DMS79 (cell line): ENCODE results near the gene TAPT1.
"Not testable (repeated sequence)": the region's sequence is repeated elsewhere in the genome, so short reads cannot be mapped to it uniquely, and the experiment has no call there.

Experiments
- DNase-seq: peaks from one replicate; lab custom pipeline; 2025; lab: John Stamatoyannopoulos, UW

Gene TAPT1

DNA sequence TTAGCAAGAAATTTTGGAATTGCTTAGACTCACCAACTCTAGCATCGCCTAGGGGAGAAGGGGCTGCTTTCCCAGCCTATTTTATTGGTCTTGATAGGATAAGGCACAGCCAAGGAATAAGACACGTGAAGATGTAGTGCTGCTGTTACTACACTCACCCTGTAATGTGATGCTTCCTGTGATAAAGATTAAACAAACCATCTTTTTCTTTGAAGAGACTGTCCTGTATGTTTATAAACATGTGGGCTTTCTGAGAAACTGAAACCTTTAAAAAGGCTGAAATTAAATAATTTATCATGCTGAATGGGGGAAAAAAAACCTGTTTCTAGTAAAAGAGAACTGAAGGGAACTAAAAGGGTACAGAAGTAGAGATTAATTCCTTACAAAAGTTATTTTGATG lies 13.2 kb downstream of the TAPT1 start:
- no peak for DNase-seq

DNA sequence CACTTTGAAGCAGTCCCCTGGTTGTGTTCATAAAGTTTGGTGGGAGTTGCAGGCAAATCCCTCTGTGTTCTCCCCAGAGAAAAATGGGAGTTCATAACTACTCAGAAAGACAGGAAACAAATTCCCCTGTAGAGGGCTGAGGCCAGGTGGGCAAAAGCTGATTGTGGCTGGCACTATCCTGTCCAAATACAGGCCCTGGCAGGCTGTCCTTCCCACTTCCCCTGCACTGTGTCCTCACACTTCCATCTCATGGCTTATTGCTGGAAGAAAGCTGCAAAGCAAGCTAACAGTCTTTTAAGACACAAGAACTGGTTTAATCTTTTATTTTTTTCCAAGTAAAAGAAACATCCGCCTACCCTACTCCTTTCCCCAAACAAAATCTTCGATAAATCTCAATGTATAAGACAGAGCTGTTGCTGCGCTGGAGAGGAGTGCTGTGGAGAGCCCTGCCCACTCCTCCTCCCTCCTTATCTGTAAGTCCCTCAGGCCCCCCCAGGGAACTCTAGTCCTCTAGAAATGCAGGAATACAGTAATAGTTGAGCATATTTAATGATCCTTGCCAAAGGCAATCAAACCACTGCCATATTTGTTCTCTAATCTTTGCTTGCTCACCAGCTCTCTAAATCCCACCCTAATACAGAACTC lies 14.0 kb downstream of the TAPT1 start:
- no peak for DNase-seq

DNA sequence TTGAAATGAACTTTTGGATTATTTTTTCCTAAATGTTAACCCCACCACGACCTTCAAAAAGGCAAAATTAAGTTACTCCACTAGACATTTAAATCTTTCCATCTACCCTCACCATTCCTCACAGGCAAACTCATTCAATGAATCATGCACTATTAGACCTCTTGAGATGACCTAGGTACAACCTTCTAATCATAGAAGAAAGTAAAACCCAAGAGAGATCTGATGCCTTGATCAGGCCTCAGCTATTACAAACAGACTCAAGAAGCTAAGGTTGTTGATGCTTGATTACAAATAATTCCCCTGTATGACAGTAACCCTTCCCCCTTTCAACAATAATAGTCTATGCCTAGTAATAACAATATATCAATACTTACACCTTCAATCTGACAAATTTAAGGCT lies 18.9 kb downstream of the TAPT1 start:
- DNase-seq: no peak

DNA sequence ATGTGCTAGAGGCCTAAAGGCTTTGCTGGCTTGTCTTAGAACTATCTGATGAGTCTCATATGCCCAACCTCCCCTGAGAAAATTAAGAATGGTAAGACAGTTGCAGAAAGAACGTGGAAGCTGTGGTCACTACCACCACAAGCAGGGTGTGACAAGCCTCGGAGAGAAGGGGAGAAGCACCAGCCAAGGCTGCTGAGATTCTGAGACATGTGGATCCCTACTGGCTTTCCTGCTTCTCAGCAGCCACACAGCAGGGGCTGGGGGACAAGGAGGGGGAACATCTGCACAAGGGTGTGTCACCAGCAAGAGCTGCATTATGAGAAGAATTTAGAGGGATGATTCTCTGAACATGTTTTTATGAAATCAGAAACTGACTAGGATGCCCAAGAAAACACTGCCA lies 19.4 kb downstream of the TAPT1 start:
- DNase-seq: no peak

DNA sequence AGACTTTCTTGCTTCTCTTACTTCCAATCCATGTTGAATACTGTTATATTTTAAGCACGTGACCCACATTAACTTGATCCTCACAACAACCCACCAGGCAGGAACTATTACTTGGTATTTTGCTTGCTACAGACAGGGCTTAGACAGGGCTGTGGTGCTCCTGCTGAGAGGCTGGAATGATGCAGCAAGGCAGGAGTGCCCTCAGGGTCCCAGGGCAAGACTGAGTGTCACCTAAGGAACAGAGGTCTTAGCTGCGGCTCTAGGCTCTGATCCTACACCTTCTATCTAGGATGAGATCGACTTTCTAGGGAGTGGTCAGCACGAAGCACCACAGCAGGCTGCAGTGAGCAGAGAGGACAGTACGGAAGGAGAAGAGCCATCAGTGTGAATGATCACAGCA lies 20.0 kb downstream of the TAPT1 start:
- DNase-seq: no peak

DNA sequence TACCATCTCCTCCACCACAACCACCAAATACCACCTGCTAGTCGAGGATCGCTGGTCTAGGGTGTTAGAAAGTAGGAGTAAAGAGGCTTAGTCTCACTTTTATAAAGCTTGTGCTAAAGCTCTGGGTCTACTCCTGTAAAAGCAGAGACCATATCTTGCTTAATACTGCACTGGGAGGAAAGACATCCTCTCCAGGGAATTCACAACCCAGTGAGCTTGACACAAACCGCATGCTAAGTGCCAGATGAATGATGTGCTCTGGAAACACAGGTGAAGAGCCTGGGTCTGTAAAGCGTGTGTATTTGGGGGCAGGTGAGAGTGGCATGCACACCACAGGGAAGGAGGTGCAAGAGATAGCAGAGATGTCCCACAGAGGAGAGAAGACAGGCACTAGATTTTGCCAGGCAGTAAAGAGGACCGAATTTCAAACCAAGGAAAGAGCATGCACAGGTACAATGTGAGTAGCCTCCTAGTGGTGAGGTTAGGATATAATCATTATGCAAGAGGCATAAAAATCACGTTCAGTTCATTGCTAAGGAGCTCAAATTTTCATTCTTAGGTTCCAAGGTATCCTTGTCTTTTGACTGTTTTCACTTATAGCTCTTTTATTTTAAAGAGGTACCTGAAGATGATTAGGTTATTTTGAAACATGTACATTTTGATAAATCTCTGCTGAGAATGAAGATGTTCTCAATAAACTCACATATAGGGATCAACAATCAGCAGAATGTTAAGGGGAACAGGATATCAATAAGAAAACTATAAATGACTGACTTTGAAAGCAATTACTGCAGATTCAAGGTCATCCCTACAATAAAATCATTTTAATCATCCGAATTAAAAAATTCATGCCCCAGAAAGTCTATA lies 20.7 kb downstream of the TAPT1 start:
- DNase-seq: peak; percentile 16

DNA sequence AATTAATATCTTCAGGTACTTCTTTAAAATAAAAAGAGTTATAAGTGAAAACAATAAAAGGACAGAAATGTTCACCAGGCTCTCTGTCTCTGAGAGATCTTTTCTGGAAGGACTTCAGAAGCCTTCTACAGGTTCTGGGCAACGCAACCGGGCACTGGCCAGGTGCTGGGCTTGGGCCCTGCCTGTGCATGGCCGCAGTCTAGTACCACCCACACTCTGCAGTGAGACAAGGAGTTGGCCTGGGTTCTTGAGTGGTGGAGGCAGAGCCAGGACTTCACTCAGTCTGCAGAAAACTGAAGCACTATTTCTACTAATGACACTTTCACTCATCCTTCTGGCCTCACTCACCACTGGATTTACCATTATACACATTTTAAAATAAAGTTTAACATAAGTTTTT lies 21.8 kb downstream of the TAPT1 start:
- DNase-seq: no peak

DNA sequence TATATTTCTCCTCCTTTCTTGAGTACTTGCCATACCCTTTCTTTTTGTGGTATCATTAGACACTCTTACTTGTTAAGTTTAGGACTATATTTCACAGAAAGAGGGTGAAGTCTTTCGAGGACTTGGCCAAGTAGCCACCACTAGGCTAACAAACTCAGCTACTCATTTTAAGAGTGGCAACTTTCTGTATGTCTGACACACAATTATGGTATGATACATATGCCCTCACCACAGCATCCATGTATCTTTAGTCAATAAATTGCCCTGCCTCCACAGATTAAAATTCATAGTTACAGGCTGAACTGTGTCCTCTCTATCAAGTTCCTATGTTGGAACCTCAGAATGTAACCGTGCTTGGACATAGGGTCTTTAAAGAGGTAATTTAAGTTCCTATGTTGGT lies 23.2 kb downstream of the TAPT1 start:
- DNase-seq: no peak

DNA sequence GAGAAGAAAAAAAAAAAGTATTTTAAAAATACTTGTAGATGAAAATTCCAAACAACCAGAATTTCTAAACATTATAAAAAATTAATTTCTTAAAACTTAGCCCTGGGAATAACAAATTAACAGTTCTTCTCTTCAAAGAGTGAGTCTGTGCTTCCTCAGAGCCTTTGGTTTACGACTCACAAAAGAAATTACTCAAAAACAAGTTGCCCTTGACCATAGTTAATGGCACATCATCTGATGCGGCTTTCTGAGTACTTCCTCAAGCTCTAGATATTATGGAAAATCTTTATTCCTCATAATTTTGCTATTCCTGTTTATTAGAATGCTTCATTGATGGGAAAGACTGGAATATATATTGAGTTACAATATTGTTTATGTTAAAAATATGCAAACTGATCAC lies 23.7 kb downstream of the TAPT1 start:
- no peak for DNase-seq

DNA sequence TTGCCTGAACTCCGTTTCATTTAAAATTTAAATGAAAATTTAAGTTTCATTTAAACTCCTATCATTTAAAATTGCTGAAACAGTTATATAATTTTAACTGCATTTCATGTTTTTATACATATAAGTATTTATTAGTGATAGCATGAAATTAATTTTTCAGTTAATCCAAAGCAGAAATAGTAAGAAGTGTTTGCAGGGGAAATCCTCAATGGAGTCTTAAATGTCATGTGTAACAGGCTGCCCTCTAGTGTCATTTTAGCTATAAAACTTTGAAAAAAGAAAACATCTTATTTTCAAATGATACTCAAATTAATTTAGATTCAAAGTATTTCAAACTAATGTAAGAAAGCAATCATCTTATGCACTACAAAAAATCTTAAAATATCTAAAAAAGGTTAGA lies 27.2 kb downstream of the TAPT1 start:
- DNase-seq: no peak

DNA sequence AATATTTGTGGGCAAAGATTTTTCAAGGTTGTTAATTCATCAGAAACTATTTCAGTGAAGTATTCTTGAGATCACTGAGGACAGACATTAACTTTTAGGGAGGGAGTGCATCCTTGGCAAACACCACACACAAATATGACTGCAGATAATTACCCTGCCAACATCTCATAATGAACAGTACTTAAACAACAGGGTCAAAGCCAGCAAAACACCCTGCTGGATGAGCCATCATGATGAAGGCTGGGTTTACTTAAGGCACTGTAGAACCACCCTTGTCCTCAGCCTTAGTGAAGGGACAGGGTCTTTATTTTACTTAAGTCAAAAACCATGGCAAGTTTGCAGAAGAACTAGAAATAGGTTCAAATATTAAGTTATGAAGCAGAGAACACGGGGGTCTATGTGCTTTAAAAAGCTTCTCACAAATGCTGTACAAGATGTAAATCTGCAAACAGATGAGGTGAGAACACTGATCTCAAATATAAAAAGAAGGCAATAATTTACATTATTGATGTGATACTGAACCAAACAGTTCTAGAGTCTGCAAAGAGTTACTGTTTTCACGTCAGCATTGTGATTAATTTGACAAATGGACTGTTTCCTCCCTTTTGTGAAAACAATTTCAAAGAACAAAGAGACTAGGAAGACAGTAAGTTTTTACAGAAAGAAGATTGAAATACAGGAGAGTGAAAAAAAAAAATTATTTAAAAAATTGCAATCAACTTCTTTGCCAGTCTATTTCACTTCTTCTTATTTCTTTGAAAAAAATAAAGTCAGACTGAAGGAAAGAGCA lies 28.2 kb downstream of the TAPT1 start:
- no peak for DNase-seq

DNA sequence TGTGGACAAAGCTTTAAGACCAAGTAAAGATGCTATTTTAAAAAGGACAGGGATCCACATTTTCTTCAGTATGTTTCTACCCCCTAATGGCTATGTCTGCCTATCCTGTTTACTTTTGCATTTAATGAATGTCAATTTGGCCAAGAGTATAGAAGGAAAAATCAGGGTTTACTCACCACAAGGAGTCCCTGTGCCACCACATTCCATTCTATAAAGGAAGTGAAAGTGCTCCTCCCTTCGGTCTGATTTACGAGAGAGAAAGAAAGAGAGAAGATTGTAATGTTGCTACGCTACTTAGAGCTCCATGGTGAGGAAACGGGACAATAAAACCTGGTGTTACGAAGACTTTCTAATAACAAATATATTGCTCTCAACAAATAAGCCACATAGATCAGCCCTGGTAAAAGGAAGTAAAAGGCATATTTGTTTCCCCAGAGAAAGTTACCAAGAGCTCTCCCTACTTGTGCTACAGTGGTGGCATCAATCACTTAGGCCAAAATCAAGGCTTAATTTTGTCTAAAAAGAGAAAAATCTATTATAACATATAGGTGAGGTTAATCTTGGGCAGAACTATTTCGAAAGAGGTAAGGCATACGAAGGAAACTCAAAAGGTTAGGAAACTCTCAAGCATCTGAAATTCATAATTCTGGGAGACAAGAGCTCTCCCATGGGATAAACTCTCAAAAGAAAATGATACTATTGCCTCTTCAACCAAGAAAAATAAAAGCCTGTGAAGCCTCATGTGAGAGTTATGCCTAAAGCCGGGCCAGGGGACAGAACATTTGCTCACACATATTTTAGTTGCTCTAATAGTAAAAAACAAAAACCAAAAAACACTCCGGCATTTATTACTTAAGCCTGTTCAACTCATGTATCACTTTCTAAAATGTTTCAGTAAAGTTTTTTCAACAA lies 29.5 kb downstream of the TAPT1 start:
- peak; percentile 22 for DNase-seq

DNA sequence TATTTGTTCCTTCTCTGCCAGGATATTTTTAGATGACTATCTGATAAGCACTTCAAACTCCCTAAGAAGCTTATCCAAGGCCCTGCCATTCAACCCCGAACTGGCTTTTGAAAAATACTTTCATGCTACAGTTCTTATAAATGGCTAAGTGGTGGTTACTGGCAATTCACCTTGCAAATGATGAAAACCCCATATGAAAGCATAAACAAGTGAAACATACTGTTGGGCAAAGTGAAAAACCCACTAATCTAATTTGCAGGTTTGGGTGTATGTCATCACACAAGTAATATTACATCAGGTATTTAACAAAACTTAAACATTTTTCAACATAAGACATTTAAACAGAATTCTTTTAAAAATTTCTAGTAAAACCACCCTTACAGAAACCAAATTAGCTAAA lies 31.1 kb downstream of the TAPT1 start:
- DNase-seq: peak; percentile 70

DNA sequence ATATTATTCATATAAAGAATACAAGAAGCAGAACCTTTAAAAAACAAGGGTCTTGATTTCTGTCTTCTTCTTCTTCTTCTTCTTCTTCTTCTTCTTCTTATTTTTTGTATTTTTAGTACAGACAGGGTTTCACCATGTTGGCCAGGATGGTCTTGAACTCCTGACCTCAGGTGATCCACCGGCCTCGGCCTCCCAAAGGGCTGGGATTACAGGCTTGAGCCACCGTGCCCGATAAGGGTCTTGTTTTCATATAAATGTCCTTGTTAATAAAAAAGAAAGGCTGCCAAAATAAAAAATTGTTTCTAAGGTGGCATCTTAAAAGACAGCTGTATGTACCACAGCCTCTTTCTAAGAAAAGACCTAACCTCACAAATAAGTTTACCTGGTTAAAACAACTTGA lies 31.5 kb downstream of the TAPT1 start:
- DNase-seq: not testable (repeated sequence)

DNA sequence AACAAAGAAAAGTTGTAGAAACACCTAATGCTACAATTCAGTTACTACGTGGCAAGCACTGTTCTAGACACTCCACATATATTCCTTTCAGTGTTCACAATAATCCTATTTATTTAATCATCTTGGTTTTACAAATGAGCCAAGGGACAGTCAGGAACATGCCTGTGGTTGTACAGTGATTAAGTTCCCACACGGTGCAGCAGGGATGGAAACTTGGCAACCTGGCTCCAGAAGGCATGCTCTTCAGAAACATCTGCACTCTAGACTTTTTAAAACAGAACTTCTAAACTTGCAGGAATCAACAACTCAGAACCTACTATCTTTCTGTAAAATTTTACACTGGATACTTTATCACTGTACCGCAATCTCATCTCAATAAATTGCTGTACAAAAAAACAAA lies 32.1 kb downstream of the TAPT1 start:
- DNase-seq: no peak

DNA sequence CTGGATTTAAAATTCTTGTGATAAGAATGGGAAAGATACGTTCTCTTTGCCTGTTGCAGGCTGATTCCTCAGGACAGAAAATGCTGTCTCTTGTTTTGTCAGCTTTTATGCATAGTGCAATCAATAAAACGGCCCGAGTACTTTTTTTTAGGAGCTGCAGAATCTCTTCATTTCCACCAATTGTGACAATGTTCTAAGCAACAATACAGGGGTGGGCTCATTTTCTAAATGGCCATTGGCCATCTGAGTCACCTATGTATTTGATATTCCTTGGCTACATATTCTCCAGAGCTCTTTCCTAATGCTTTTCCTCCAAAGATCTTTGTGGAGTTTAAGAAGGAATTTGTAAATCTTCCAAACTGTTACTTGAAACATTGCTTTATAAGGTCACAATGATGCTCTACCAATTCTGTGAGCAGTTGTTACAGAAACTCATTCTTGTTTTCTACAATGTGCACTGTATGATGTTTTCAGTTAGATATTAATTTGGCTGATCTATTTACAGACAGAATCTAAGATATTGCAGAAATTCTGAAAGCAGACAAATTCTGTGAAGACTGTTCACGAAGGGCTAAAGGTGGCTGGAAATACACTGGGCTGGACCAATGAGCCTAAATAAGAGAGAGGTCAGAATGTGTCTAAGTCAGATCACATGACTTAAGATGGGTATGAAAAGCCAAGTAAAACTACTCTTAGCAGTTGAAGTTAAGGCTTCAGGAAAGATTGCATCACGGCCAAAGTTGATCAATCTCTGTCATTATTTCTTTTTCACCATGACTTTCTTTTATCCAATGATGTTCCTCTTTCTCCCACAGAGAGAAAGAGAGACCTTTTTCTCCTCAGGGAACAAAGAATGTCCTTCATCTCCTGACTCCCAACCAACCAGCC lies 33.4 kb downstream of the TAPT1 start:
- DNase-seq: no peak

DNA sequence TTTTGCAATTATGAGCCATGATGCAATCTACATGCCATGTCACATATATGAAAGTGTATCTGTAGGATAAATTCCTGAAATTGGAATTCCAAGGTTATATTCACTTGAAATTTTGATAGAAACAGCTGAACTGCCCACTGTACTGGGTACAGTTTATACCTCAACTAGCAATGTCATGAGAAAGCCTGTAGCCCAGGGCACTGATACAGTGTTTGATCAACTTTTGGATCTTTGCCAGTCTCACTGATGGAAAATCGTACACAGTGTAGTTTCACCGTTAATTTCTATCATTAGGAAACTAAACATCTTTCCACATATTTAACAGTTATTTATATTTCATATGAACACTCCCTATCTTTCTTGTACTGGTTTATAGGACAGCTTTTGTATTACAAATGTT lies 34.2 kb downstream of the TAPT1 start:
- DNase-seq: no peak

DNA sequence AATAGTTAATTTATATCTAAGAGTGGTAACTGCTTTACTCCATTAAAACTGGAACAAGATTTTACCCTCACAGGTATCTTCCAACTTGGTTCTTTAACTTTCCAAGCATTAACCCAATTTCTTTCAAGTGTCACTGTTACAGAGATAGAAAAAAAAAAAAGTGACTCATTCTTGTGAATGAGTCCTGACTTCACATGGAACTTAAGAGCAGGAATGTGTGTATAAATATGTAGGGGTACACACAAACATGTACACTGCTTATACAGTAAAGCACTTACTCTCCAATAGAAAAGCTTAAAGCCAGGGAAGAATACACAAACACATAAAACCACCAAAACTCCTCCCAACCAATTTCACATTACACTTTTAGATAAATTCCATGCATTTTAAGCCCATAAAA lies 38.8 kb downstream of the TAPT1 start:
- no peak for DNase-seq

DNA sequence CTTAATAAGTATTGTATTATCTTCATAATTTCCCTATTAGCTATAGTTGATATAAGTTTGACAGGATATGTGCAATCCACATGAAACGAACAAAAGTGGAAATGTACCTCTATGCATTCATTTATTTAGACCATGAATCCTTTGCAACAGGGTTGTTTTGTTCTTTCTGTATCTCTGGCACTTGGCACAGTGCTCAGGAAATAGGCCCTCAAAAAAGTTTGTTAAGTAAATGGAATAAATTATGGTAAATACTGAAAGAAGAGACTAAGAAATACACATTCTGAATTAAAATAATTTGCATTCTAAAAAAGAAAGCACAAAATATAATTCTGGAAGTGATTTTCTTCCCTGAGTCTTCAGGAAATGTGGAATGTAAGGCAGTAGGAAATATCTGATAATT lies 39.3 kb downstream of the TAPT1 start:
- no peak for DNase-seq

DNA sequence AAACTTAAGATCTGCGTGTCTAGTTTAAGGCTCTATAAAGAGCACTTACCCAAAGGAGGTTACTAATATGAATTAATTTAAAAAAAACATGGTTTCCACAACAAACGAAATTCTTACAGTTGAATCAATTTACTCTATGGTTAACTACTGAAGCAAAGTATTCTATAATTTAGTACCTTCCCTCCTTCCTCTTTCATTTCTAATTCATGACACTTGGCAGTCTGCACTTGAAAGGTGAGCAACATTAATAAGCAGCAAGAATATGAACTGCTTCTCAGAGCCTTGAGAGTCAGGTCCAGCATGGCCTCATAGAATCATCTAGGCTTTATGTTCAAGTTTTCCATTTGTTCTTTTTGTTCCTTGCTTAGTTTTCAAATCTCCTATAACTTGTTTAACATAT lies 42.7 kb downstream of the TAPT1 start:
- DNase-seq: no peak

DNA sequence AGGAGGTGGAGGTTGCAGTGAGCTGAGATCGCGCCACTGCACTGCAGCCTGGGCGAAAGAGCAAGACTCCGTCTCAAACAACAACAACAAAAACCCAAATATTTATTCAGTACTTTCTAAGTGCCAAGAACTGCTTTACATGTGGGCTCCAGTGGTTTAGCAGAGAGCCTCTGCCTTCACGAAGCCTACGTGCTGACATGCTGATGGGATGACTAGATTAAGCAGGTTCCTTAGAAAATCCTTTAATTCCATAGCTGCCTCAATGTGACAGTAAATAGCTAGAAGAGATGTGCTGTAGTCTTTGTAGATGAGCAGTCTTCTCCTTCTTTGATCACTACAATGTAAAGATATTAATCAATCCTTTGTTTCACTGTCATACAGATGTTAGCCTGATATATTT lies 49.6 kb downstream of the TAPT1 start:
- no peak for DNase-seq
